K562 (cell line): ENCODE data around the gene POLE2. TPM values are rescaled to one million over a fixed set of nuclear protein-coding genes. Genes with fewer than 3 reads are reported as not detected.

Experiments
- C11orf30 ChIP-seq: fragments of 450-650 bp; IDR thresholded peaks from 2 replicates; pipeline ENCODE4 v1.6.1; 2016; ENCODE audit warnings: low read depth, mild to moderate bottlenecking
- CHD4 ChIP-seq: fragments of 200-600 bp; sonication (generic); IDR thresholded peaks from 3 replicates; pipeline ENCODE4 v1.6.1; 2012; ENCODE audit warnings: low read depth, mild to moderate bottlenecking, mixed read lengths, low read length, inconsistent platforms; ENCODE audit not compliant: insufficient read depth, insufficient replicate concordance, poor library complexity, severe bottlenecking
- HDAC8 ChIP-seq: fragments of 450-650 bp; IDR thresholded peaks from 2 replicates; pipeline ENCODE4 v1.6.1; 2016; ENCODE audit warnings: mild to moderate bottlenecking, missing genetic modification characterization, moderate library complexity, missing compliant biosample characterization
- HMGXB4 ChIP-seq: sonication (generic); formaldehyde crosslinking; IDR thresholded peaks from 2 replicates; pipeline ENCODE4 v1.8.1; 2023; ENCODE audit warnings: mild to moderate bottlenecking, missing genetic modification reagents
- JUND ChIP-seq, 2 experiments: IDR thresholded peaks; 2 replicates in 1 of 2; 3 replicates in 1 of 2; pipeline ENCODE4 v1.6.1; 2011; ENCODE audit warnings: borderline replicate concordance in 2 of 2, low read depth in 2 of 2, low read length in 2 of 2, improper control_type of control experiment in 1 of 2, missing biosample characterization in 1 of 2, missing genetic modification characterization in 1 of 2, missing genetic modification reagents in 1 of 2
- KLF10 ChIP-seq: fragments of 250-450 bp; sonication (Bioruptor Pico); IDR thresholded peaks from 2 replicates; pipeline ENCODE4 v1.6.1; 2021; ENCODE audit warnings: matching md5 sums
- MTF1 ChIP-seq: fragments of 250-450 bp; sonication (Bioruptor Pico); IDR thresholded peaks from 2 replicates; pipeline ENCODE4 v1.9.0; 2021; ENCODE audit warnings: moderate library complexity, mild to moderate bottlenecking, inconsistent platforms, borderline replicate concordance
- NCOR1 ChIP-seq: fragments of 450-650 bp; IDR thresholded peaks from 2 replicates; pipeline ENCODE4 v1.6.1; 2016; ENCODE audit warnings: mild to moderate bottlenecking, moderate library complexity
- POU5F1 ChIP-seq: fragments of 150-350 bp; IDR thresholded peaks from 2 replicates; pipeline ENCODE4 v1.6.1; 2014; ENCODE audit warnings: borderline replicate concordance, low read length, low read depth, mild to moderate bottlenecking; ENCODE audit not compliant: partially characterized antibody
- PREB ChIP-seq: sonication (generic); formaldehyde crosslinking; IDR thresholded peaks from 2 replicates; pipeline ENCODE4 v1.8.1; 2023; ENCODE audit warnings: mild to moderate bottlenecking, missing genetic modification reagents
- SMARCA4 ChIP-seq: fragments of 450-650 bp; IDR thresholded peaks from 2 replicates; pipeline ENCODE4 v1.6.1; 2016
- ZHX1 ChIP-seq: fragments of 150-350 bp; conservative IDR thresholded peaks from 2 replicates; pipeline ENCODE4 v1.6.1; 2014; ENCODE audit warnings: low read length
- ZKSCAN3 ChIP-seq: fragments of 250-450 bp; sonication (Bioruptor Pico); IDR thresholded peaks from 2 replicates; pipeline ENCODE4 v1.4.0; 2020
- ZNF507 ChIP-seq: conservative IDR thresholded peaks from 2 replicates; pipeline ENCODE4 v1.6.1; 2017; ENCODE audit warnings: missing genetic modification characterization, missing compliant biosample characterization
- ZZZ3 ChIP-seq: fragments of 450-650 bp; IDR thresholded peaks from 2 replicates; pipeline ENCODE4 v1.6.1; 2016; ENCODE audit warnings: antibody characterized with exemption, mild to moderate bottlenecking, moderate library complexity
- polyA plus RNA-seq, 8 experiments: library from polyadenylated mRNA; depleted of rRNA in 4 of 8; stranded (reverse) in 5 of 8; unstranded in 3 of 8; fragments of >200 nt; fragmentation: Nextera tagmentation in 2 of 8; fragmentation: Illumina TruSeq in 1 of 8; extraction: Ambion mirVana in 2 of 8; extraction: Trizol in 1 of 8; gene quantifications; 2 replicates each; pipeline versions ENCODE4 v1.2.1 to v1.2.3, GENCODE V29; 2011 to 2014; ENCODE audit warnings: inconsistent platforms in 1 of 8, missing spikeins in 1 of 8
- total RNA-seq, 7 experiments: library from RNA; depleted of rRNA in 6 of 7; stranded (reverse); fragments of >200 nt in 6 of 7; fragmentation: Illumina TruSeq in 2 of 7; extraction: Trizol in 2 of 7; gene quantifications; 2 replicates each; pipeline versions ENCODE4 v1.2.1 to v1.2.3, GENCODE V29; 2011 to 2021; ENCODE audit warnings: low replicate concordance in 1 of 7

POLE2 gene
- total and polyA plus RNA-seq, 9 of the 15 experiments (the other 6 are each of a cell fraction or from before 2014, with no cell fraction given), result 30.7 to 78.4 (median 55.4) TPM

GRCh38 chr14:49594347-49595091, 93.5 kb downstream of the POLE2 start (continued):
- TF ChIP-seq ZHX1 (no peak), ZZZ3 (no peak), ZNF507 (tag) (no peak), POU5F1 (no peak), MTF1 (CRISPR knock-in tag) (no peak), SMARCA4 (peak; percentile 78), C11orf30 (no peak), JUND (IDR thresholded peaks at IDR 0.05; ENCODE audit: borderline replicate concordance, low read depth, low read length) (peak; percentile 16; the same call in 1 of the 2 replicates), JUND (tag; IDR thresholded peaks at IDR 0.05; ENCODE audit: borderline replicate concordance, low read depth, low read length) (no peak; the same call in 2 of the 3 replicates), HMGXB4 (CRISPR knock-in tag) (no peak), ZKSCAN3 (CRISPR knock-in tag) (no peak), HDAC8 (tag) (no peak), CHD4 (no peak), KLF10 (CRISPR knock-in tag) (no peak), NCOR1 (peak; percentile 77), PREB (no peak)
